ENCODE data around the gene ZBTB33. TPM values are rescaled to one million over a fixed set of nuclear protein-coding genes. Genes with fewer than 3 reads are reported as not detected.

ZBTB33 gene
- total and polyA plus RNA-seq, 2 of the 13 experiments (the other 11 are each of a cell fraction or from before 2014, with no cell fraction given), result 6.5 to 20.2 TPM

DNA sequence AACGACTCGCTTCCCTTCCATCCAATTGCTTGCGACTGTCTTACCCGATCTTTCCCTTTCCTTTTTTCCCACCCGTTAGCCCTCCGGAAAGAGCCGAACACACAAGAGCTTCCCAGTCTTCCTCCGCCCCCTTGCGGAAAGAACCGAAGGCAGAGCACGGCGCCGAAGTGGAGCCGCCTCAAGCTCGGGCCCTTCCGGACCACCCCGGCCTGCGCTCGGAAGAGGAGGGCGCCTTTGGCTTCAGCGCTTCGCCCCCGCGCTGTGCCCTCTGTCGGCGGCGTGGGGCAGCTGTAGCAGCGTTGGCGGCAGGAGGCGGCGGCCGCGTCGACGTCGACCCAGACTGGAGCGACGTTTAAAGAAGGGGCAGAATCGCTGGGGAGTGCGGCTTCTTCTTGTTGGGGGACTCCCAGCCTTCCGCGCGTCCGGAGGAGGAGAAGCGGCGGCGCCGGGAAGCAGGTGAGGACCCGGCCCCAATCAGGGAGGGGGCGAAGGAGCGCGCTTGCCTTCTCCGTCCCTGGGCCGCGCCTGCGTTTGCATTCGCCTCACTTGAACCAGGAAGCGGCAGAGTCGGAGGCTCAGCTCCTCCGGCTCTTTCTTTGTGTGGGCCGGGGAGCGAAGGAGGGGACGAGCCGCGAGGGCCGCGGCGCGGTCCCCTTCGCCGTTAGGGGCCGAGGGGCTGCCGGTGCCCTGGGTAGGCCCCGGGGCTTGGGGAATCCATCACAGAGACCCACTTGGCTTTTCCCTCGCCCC lies at the start of gene ZBTB33 (continued):
- TF ChIP-seq, protein P1, sequence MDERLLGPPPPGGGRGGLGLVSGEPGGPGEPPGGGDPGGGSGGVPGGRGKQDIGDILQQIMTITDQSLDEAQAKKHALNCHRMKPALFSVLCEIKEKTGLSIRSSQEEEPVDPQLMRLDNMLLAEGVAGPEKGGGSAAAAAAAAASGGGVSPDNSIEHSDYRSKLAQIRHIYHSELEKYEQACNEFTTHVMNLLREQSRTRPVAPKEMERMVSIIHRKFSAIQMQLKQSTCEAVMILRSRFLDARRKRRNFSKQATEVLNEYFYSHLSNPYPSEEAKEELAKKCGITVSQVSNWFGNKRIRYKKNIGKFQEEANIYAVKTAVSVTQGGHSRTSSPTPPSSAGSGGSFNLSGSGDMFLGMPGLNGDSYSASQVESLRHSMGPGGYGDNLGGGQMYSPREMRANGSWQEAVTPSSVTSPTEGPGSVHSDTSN (CRISPR knock-in tag; IDR thresholded peaks at IDR 0.05), result no peak
- no peak for TF ChIP-seq ZNF24 (IDR thresholded peaks at IDR 0.05)
- no peak for TF ChIP-seq ZNF337 (CRISPR knock-in tag; IDR thresholded peaks at IDR 0.05; ENCODE audit: borderline replicate concordance, low read depth)
- no peak for TF ChIP-seq ZNF253 (CRISPR knock-in tag; IDR thresholded peaks at IDR 0.05; ENCODE audit: borderline replicate concordance)
- TF ChIP-seq MYC (CRISPR knock-in tag; IDR thresholded peaks at IDR 0.05; ENCODE audit: borderline replicate concordance), result peak; percentile 63; the same call in 1 of the 2 replicates
- TF ChIP-seq, protein P2, sequence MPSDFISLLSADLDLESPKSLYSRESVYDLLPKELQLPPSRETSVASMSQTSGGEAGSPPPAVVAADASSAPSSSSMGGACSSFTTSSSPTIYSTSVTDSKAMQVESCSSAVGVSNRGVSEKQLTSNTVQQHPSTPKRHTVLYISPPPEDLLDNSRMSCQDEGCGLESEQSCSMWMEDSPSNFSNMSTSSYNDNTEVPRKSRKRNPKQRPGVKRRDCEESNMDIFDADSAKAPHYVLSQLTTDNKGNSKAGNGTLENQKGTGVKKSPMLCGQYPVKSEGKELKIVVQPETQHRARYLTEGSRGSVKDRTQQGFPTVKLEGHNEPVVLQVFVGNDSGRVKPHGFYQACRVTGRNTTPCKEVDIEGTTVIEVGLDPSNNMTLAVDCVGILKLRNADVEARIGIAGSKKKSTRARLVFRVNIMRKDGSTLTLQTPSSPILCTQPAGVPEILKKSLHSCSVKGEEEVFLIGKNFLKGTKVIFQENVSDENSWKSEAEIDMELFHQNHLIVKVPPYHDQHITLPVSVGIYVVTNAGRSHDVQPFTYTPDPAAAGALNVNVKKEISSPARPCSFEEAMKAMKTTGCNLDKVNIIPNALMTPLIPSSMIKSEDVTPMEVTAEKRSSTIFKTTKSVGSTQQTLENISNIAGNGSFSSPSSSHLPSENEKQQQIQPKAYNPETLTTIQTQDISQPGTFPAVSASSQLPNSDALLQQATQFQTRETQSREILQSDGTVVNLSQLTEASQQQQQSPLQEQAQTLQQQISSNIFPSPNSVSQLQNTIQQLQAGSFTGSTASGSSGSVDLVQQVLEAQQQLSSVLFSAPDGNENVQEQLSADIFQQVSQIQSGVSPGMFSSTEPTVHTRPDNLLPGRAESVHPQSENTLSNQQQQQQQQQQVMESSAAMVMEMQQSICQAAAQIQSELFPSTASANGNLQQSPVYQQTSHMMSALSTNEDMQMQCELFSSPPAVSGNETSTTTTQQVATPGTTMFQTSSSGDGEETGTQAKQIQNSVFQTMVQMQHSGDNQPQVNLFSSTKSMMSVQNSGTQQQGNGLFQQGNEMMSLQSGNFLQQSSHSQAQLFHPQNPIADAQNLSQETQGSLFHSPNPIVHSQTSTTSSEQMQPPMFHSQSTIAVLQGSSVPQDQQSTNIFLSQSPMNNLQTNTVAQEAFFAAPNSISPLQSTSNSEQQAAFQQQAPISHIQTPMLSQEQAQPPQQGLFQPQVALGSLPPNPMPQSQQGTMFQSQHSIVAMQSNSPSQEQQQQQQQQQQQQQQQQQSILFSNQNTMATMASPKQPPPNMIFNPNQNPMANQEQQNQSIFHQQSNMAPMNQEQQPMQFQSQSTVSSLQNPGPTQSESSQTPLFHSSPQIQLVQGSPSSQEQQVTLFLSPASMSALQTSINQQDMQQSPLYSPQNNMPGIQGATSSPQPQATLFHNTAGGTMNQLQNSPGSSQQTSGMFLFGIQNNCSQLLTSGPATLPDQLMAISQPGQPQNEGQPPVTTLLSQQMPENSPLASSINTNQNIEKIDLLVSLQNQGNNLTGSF (CRISPR knock-in tag; IDR thresholded peaks at IDR 0.05), result no peak
- TF ChIP-seq, protein P3, sequence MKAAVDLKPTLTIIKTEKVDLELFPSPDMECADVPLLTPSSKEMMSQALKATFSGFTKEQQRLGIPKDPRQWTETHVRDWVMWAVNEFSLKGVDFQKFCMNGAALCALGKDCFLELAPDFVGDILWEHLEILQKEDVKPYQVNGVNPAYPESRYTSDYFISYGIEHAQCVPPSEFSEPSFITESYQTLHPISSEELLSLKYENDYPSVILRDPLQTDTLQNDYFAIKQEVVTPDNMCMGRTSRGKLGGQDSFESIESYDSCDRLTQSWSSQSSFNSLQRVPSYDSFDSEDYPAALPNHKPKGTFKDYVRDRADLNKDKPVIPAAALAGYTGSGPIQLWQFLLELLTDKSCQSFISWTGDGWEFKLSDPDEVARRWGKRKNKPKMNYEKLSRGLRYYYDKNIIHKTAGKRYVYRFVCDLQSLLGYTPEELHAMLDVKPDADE (CRISPR knock-in tag; IDR thresholded peaks at IDR 0.05), result no peak
- no peak for TF ChIP-seq NFYC (CRISPR knock-in tag; IDR thresholded peaks at IDR 0.05)
- TF ChIP-seq YEATS4 (CRISPR knock-in tag; IDR thresholded peaks at IDR 0.05; ENCODE audit: borderline replicate concordance), result peak; percentile 73
- TF ChIP-seq ZNF724P (CRISPR knock-in tag; IDR thresholded peaks at IDR 0.05; ENCODE audit: borderline replicate concordance), result no peak
- no peak for TF ChIP-seq SOX6 (IDR thresholded peaks at IDR 0.05)
- peak; percentile 59; the same call in 1 of the 2 replicates for TF ChIP-seq SOX6 (CRISPR knock-in tag; IDR thresholded peaks at IDR 0.05)
- TF ChIP-seq, protein P4, sequence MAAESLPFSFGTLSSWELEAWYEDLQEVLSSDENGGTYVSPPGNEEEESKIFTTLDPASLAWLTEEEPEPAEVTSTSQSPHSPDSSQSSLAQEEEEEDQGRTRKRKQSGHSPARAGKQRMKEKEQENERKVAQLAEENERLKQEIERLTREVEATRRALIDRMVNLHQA (CRISPR knock-in tag; IDR thresholded peaks at IDR 0.05), result no peak
- no peak for TF ChIP-seq ZNF75D (CRISPR knock-in tag; IDR thresholded peaks at IDR 0.05; ENCODE audit: borderline replicate concordance)
- no peak for TF ChIP-seq TBL1XR1 (IDR thresholded peaks at IDR 0.05; ENCODE audit: borderline replicate concordance, low read length, partially characterized antibody)
- TF ChIP-seq, protein P5, sequence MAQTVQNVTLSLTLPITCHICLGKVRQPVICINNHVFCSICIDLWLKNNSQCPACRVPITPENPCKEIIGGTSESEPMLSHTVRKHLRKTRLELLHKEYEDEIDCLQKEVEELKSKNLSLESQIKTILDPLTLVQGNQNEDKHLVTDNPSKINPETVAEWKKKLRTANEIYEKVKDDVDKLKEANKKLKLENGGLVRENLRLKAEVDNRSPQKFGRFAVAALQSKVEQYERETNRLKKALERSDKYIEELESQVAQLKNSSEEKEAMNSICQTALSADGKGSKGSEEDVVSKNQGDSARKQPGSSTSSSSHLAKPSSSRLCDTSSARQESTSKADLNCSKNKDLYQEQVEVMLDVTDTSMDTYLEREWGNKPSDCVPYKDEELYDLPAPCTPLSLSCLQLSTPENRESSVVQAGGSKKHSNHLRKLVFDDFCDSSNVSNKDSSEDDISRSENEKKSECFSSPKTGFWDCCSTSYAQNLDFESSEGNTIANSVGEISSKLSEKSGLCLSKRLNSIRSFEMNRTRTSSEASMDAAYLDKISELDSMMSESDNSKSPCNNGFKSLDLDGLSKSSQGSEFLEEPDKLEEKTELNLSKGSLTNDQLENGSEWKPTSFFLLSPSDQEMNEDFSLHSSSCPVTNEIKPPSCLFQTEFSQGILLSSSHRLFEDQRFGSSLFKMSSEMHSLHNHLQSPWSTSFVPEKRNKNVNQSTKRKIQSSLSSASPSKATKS (CRISPR knock-in tag; IDR thresholded peaks at IDR 0.05), result no peak
- no peak for TF ChIP-seq HCFC1 (IDR thresholded peaks at IDR 0.05; ENCODE audit: low read depth, low read length)
- no peak for TF ChIP-seq ZNF577 (CRISPR knock-in tag; IDR thresholded peaks at IDR 0.05; ENCODE audit: borderline replicate concordance, low read depth)
- TF ChIP-seq GZF1 (CRISPR knock-in tag; IDR thresholded peaks at IDR 0.05), result no peak
- no peak for TF ChIP-seq KDM1A (CRISPR knock-in tag; IDR thresholded peaks at IDR 0.05)

All from HepG2 (cell line).